ENCODE measurements around the gene FZD4. TPM values are rescaled to one million over a fixed set of nuclear protein-coding genes. Genes with fewer than 3 reads are reported as not detected.
"Not testable (repeated sequence)": the region's sequence is repeated elsewhere in the genome, so short reads cannot be mapped to it uniquely, and the experiment has no call there.

Gene FZD4
- total RNA-seq, 2 donors from 2014 or later = 4.3 to 6.7 TPM

- TF ChIP-seq CTCF (IDR thresholded peaks at IDR 0.05) = no peak
- H3K4me3 ChIP-seq = no peak overlapping the region
- no peak overlapping the region for H3K9ac ChIP-seq (ENCODE audit: low read depth in 2 of 2, low read length in 2 of 2)
- H3K9me3 ChIP-seq = no peaks in the 10 kb centered on the region
- H3K27me3 ChIP-seq = no peaks in the 10 kb centered on the region
- H3K27ac ChIP-seq = no peak overlapping the region
- intact Hi-C loops (cut with DNase I) = no loop called here
- no peaks in the 10 kb centered on the region for H3K36me3 ChIP-seq
- DNase-seq = no peak
- no peaks in the 10 kb centered on the region for H3K4me1 ChIP-seq
Measured at GRCh38 chr11:86918496-86918895, 36.7 kb downstream of the FZD4 start.

GRCh38 chr11:86917589-86917988 is 37.6 kb downstream of the FZD4 start:
- Histone ChIP-seq H3K36me3 (no peaks in the 10 kb centered on the region), H3K4me3 (no peak overlapping the region), H3K27me3 (no peaks in the 10 kb centered on the region), H3K4me1 (no peaks in the 10 kb centered on the region), H3K9ac (ENCODE audit: low read depth in 2 of 2, low read length in 2 of 2) (no peak overlapping the region), H3K27ac (no peak overlapping the region), H3K9me3 (no peaks in the 10 kb centered on the region)
- no peak for DNase-seq
- no peak for TF ChIP-seq CTCF (IDR thresholded peaks at IDR 0.05)
- intact Hi-C loops (cut with DNase I) = loop anchor here (2.0 kb wide), 1 partner anchor 47 kb away; no protein-coding TSS in a partner anchor

DNA sequence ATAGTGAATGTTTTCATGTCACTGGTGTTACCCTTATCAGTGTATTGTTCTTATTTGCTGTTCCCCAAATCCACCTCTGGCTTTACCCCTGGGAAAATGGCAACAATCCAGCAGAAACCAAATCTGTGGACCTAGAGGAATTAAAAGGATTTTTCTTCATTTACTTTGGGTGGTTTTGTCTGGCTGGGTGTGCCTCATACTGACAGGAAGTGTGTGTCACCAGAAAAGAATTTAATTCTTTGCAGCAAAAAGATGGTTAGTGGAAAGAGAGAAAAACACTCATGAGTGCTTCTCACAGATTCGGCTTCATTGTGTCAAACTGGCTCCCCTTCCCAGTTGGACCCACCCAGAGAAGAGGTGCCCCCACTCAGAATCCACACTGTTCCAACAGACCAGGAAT is 38.9 kb downstream of the FZD4 start:
- Histone ChIP-seq H3K9ac (ENCODE audit: low read depth in 2 of 2, low read length in 2 of 2) (no peak overlapping the region), H3K9me3 (no peaks in the 10 kb centered on the region), H3K27me3 (no peaks in the 10 kb centered on the region), H3K4me3 (no peak overlapping the region), H3K36me3 (no peaks in the 10 kb centered on the region), H3K4me1 (no peaks in the 10 kb centered on the region), H3K27ac (no peak overlapping the region)
- no peak for TF ChIP-seq CTCF (IDR thresholded peaks at IDR 0.05)
- no peak for DNase-seq
- intact Hi-C loops (cut with DNase I) = loop anchor here (2.0 kb wide), 1 partner anchor 46 kb away; no protein-coding TSS in a partner anchor

DNA sequence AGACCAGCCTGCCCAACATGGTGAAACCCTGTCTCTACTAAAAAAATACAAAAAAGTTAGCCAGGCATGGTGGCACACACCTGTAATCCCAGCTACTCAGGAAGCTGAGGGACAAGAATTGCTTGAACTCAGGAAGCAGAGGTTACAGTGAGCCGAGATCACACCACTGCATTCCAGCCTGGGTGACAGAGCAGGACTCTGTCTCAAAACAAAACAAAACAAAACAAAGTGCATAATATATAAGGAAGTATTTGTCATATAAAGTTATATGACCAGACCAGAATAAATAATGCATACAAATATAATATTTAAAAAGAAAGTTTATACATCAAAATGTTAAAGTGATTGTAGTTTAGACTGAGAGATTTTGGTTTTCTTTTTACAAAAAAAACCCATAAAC is 39.3 kb downstream of the FZD4 start:
- not testable (repeated sequence) for H3K4me3 ChIP-seq; H3K27me3 ChIP-seq; H3K36me3 ChIP-seq; H3K9me3 ChIP-seq; H3K4me1 ChIP-seq; H3K27ac ChIP-seq; DNase-seq; H3K9ac ChIP-seq (ENCODE audit: low read depth in 2 of 2, low read length in 2 of 2)
- intact Hi-C loops (cut with DNase I) = loop anchor here (2.0 kb wide), 1 partner anchor 45 kb away; no protein-coding TSS in a partner anchor

GRCh38 chr11:86914865-86915519 is 40.2 kb downstream of the FZD4 start:
- Histone ChIP-seq H3K9me3 (no peaks in the 10 kb centered on the region), H3K4me1 (no peaks in the 10 kb centered on the region), H3K27ac (no peak overlapping the region), H3K36me3 (no peaks in the 10 kb centered on the region), H3K9ac (ENCODE audit: low read depth in 2 of 2, low read length in 2 of 2) (no peak overlapping the region), H3K27me3 (no peaks in the 10 kb centered on the region), H3K4me3 (no peak overlapping the region)
- TF ChIP-seq CTCF (IDR thresholded peaks at IDR 0.05) = no peak
- DNase-seq = no peak
- intact Hi-C loops (cut with DNase I) = no loop called here

DNA sequence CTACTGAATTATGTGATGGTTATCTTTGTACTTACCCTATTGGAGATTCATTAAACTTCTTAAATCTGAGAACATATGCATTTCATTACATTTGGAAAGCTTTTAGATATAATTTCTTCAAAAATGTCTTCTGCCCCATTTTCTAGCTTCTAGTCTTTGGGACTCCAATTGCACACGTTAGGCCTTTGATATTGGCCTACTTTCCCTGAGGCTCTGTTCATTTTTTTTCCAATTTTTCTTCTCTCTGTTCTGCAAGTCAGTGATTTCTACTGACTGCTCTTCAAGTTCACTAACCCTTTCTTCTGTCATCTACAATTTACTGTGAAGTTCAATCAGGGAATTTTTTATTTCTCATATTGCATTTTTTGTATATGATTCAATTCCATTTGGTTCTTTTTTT is 43.0 kb downstream of the FZD4 start:
- Histone ChIP-seq H3K9me3 (no peaks in the 10 kb centered on the region), H3K27ac (no peak overlapping the region), H3K4me1 (no peaks in the 10 kb centered on the region), H3K9ac (ENCODE audit: low read depth in 2 of 2, low read length in 2 of 2) (no peak overlapping the region), H3K36me3 (no peaks in the 10 kb centered on the region), H3K4me3 (no peak overlapping the region), H3K27me3 (no peaks in the 10 kb centered on the region)
- TF ChIP-seq CTCF (IDR thresholded peaks at IDR 0.05) = no peak
- intact Hi-C loops (cut with DNase I) = no loop called here
- DNase-seq = no peak

Data from colonic mucosa (tissue), 4 donors.